B cell (primary cell): ENCODE measurements around the gene TMC1. TPM values are rescaled to one million over a fixed set of nuclear protein-coding genes. Genes with fewer than 3 reads are reported as not detected.

Experiments used
- ATAC-seq: fragments of 200-7000 bp; cut with Tn5 transposase; one replicate; pipeline ENCODE4 v1.10.0; 2021; ENCODE audit warnings: low read depth, mild to moderate bottlenecking, moderate number of reproducible peaks, moderate library complexity
- CTCF ChIA-PET: fragments of 350-600 bp; sonication (Branson Sonifier 250); formaldehyde crosslinking; loops from one replicate; lab custom pipeline; 2021; ENCODE audit warnings: antibody characterized with exemption, inconsistent platforms; lab: Charles Lee
- POLR2A ChIA-PET: fragments of 350-600 bp; sonication (Branson Sonifier 250); formaldehyde crosslinking; loops from one replicate; lab custom pipeline; 2021; ENCODE audit warnings: antibody characterized with exemption; lab: Charles Lee
- DNase-seq: peaks from one replicate; pipeline ENCODE4 v3.0.0; 2013
- H2AFZ ChIP-seq: 2 replicates; pipeline ENCODE4 v1.6.1; 2012; ENCODE audit warnings: mild to moderate bottlenecking, low read depth, low read length; ENCODE audit not compliant: insufficient read depth, poor library complexity, severe bottlenecking
- H3K27ac ChIP-seq, 2 donors: 1 replicate in 1 of 2; 2 replicates in 1 of 2; pipeline ENCODE4 v1.5.1; 2012 to 2013; ENCODE audit warnings: low read length in 2 of 2, mild to moderate bottlenecking in 2 of 2, moderate library complexity in 1 of 2
- H3K27me3 ChIP-seq, 4 experiments: fragments of 200-600 bp in 1 of 4; sonication (generic) in 1 of 4; replicated peaks in 1 of 4; 1 replicate in 2 of 4; 2 replicates in 2 of 4; pipeline versions ENCODE4 v1.6.1 to v1.7.0; 2013 to 2016; ENCODE audit warnings: low read length in 3 of 4, mild to moderate bottlenecking in 2 of 4, mixed read lengths in 1 of 4, moderate library complexity in 1 of 4; ENCODE audit not compliant: insufficient read depth in 4 of 4, control insufficient read depth in 3 of 4; ENCODE audit errors: control extremely low read depth in 1 of 4
- H3K36me3 ChIP-seq, 2 experiments: replicated peaks in 1 of 2; 1 replicate in 1 of 2; 2 replicates in 1 of 2; pipeline versions ENCODE4 v1.6.1 to v1.7.1; 2013; ENCODE audit warnings: low read length in 1 of 2; ENCODE audit not compliant: insufficient read depth in 2 of 2, control insufficient read depth in 1 of 2; ENCODE audit errors: control extremely low read depth in 1 of 2, extremely low read depth in 1 of 2
- H3K4me1 ChIP-seq, 2 donors: fragments of 200-600 bp in 1 of 2; sonication (generic) in 1 of 2; 1 replicate in 1 of 2; 2 replicates in 1 of 2; pipeline versions ENCODE4 v1.5.1 to v1.6.1; 2013 to 2017; ENCODE audit warnings: low read length in 2 of 2; ENCODE audit not compliant: control insufficient read depth in 2 of 2, insufficient read depth in 2 of 2
- H3K4me2 ChIP-seq: replicated peaks from 2 replicates; pipeline ENCODE3; 2012; ENCODE audit warnings: mild to moderate bottlenecking, low read depth, low read length; ENCODE audit not compliant: poor library complexity, severe bottlenecking
- H3K4me3 ChIP-seq, 5 experiments: fragments of 200-600 bp in 1 of 5; sonication (generic) in 1 of 5; 1 replicate in 3 of 5; 2 replicates in 2 of 5; pipeline versions ENCODE4 v1.5.1 to v1.7.0; 2011 to 2016; ENCODE audit warnings: low read length in 4 of 5, mild to moderate bottlenecking in 4 of 5, low read depth in 2 of 5, control low read depth in 1 of 5, moderate library complexity in 1 of 5; ENCODE audit not compliant: insufficient read depth in 1 of 5; ENCODE audit errors: control extremely low read depth in 1 of 5, extremely low read depth in 1 of 5
- H3K79me2 ChIP-seq: fragments of 200-600 bp; sonication (generic); one replicate; pipeline ENCODE4 v1.6.0; 2016; ENCODE audit warnings: low read length; ENCODE audit not compliant: control insufficient read depth, insufficient read depth
- H3K9ac ChIP-seq: fragments of 200-600 bp; sonication (generic); 2 replicates; pipeline ENCODE4 v1.6.1; 2017; ENCODE audit warnings: mild to moderate bottlenecking, low read length, moderate library complexity
- H3K9me3 ChIP-seq, 3 donors: one replicate each; pipeline versions ENCODE4 v1.6.1 to v1.7.1; 2013; ENCODE audit warnings: low read length in 2 of 3; ENCODE audit not compliant: control insufficient read depth in 2 of 3, insufficient read depth in 1 of 3; ENCODE audit errors: control extremely low read depth in 1 of 3
- H4K20me1 ChIP-seq: 2 replicates; pipeline ENCODE4 v1.6.0; 2012; ENCODE audit warnings: mild to moderate bottlenecking, low read length; ENCODE audit not compliant: insufficient read depth, control insufficient read depth, poor library complexity, severe bottlenecking
- H3K27ac Mint-ChIP-seq: one replicate; pipeline ENCODE4 v1.8.0; 2021; ENCODE audit warnings: mixed read lengths
- H3K27me3 Mint-ChIP-seq: one replicate; pipeline ENCODE4 v1.8.0; 2021; ENCODE audit warnings: mixed read lengths
- H3K4me1 Mint-ChIP-seq: one replicate; pipeline ENCODE4 v1.8.0; 2021; ENCODE audit warnings: mixed read lengths
- H3K4me3 Mint-ChIP-seq: one replicate; pipeline ENCODE4 v1.8.0; 2021; ENCODE audit warnings: mixed read lengths
- H3K9me3 Mint-ChIP-seq: one replicate; pipeline ENCODE4 v1.8.0; 2022; ENCODE audit warnings: mixed read lengths; ENCODE audit not compliant: insufficient read depth
- CTCF ChIP-seq: fragments of 200-600 bp; IDR thresholded peaks from one replicate; pipeline ENCODE4 v1.8.0; 2022; ENCODE audit warnings: antibody characterized with exemption, mild to moderate bottlenecking
- EZH2 ChIP-seq: IDR thresholded peaks from 2 replicates; pipeline ENCODE4 v1.6.1; 2012; ENCODE audit warnings: borderline replicate concordance, low read depth, mild to moderate bottlenecking, moderate library complexity, low read length; ENCODE audit not compliant: insufficient read depth, poor library complexity, severe bottlenecking
- WGBS: methylation state at CpG from one replicate; pipeline ENCODE4 v1.1.5; 2013; ENCODE audit warnings: missing lambda C conversion rate; ENCODE audit not compliant: insufficient coverage; 5-methylcytosine and 5-hydroxymethylcytosine counted together
- intact Hi-C: fragments of 100-400 bp; cut with micrococcal nuclease; formaldehyde crosslinking; loops from one replicate; pipeline ENCODE4 v1.10.0; 2022
- polyA plus RNA-seq: library from polyadenylated mRNA; depleted of rRNA; stranded (reverse); fragments of >200 nt; gene quantifications from 2 replicates; pipeline ENCODE4 v1.2.3, GENCODE V29; 2012
- total RNA-seq, 2 donors: library from RNA; stranded (reverse); fragments of 120-200 nt in 1 of 2; gene quantifications; 1 replicate in 1 of 2; 2 replicates in 1 of 2; pipeline versions ENCODE4 v1.2.3 to v1.2.4, GENCODE V29; 2013 to 2022

Gene TMC1
- total and polyA plus RNA-seq, 2 donors (not counting 1 experiment from before 2014, with no cell fraction given), result not detected

- TF ChIP-seq CTCF (no peak), EZH2 (no peak)
- no peak overlapping the region for H3K4me2 ChIP-seq
- no peaks in the 10 kb centered on the region for H3K36me3 ChIP-seq
- no peak overlapping the region for H3K27ac ChIP-seq
- Mint-ChIP-seq H3K4me1 (peaks cover 22% of the 10 kb centered on the region), H3K27me3 (no peaks in the 10 kb centered on the region), H3K27ac (no peak overlapping the region), H3K4me3 (no peak overlapping the region), H3K9me3 (no peaks in the 10 kb centered on the region)
- H3K79me2 ChIP-seq, result no peaks in the 10 kb centered on the region
- WGBS, result no CpG with 5 or more reads among the region's 4 CpGs
- H3K9ac ChIP-seq, result no peak overlapping the region
- CTCF ChIA-PET, result no interaction called here
- no peak for ATAC-seq
- no peak overlapping the region for H3K4me3 ChIP-seq
- DNase-seq, result no peak
- no peaks in the 10 kb centered on the region for H4K20me1 ChIP-seq
- H2AFZ ChIP-seq, result no peak overlapping the region
- H3K27me3 ChIP-seq, result no peaks in the 10 kb centered on the region
- intact Hi-C loops, result no loop called here
- POLR2A ChIA-PET, result no interaction called here
- H3K9me3 ChIP-seq, result peaks cover 0 to 4% (median 0%) of the 10 kb centered on the region in 3 donors
- peaks cover 3 to 10% of the 10 kb centered on the region in 2 donors for H3K4me1 ChIP-seq
Observed at GRCh38 chr9:72863456-72864094, 342.2 kb downstream of the TMC1 start.

- Histone ChIP-seq H3K4me1 (peaks cover 3 to 10% of the 10 kb centered on the region in 2 donors), H3K27ac (no peak overlapping the region), H3K27me3 (no peaks in the 10 kb centered on the region), H3K9me3 (peaks cover 0 to 4% (median 0%) of the 10 kb centered on the region in 3 donors), H3K36me3 (no peaks in the 10 kb centered on the region), H4K20me1 (no peaks in the 10 kb centered on the region), H2AFZ (no peak overlapping the region), H3K9ac (no peak overlapping the region), H3K4me2 (no peak overlapping the region), H3K4me3 (no peak overlapping the region), H3K79me2 (no peaks in the 10 kb centered on the region)
- DNase-seq, result no peak
- ChIA-PET CTCF (no interaction called here), POLR2A (no interaction called here)
- ATAC-seq, result no peak
- WGBS, result no CpG with 5 or more reads among the region's 1 CpG
- Mint-ChIP-seq H3K9me3 (no peaks in the 10 kb centered on the region), H3K27ac (no peak overlapping the region), H3K4me3 (no peak overlapping the region), H3K27me3 (no peaks in the 10 kb centered on the region), H3K4me1 (peaks cover 22% of the 10 kb centered on the region)
- intact Hi-C loops, result no loop called here
- TF ChIP-seq CTCF (no peak), EZH2 (no peak)
Observed at GRCh38 chr9:72864327-72864726, 342.9 kb downstream of the TMC1 start.
